GM13976 (cell line): ENCODE data around the gene ALS2CL.

ENCODE experiments used
- DNase-seq: peaks from one replicate; pipeline ENCODE4 v3.0.0; 2012; ENCODE audit warnings: low spot score
- CTCF ChIP-seq: IDR thresholded peaks from 2 replicates; pipeline ENCODE4 v1.5.1; 2012; ENCODE audit warnings: borderline replicate concordance, mild to moderate bottlenecking; ENCODE audit not compliant: insufficient read depth; ENCODE audit errors: extremely low read depth, missing control alignments, control extremely low read depth
- in situ Hi-C: fragments of 300-500 bp; cut with MboI; formaldehyde crosslinking; loops from one replicate; pipeline ENCODE4 v1.12.0; 2022; ENCODE audit warnings: low sequenced_read_pairs, mixed read lengths, inconsistent platforms; ENCODE audit not compliant: unreplicated experiment

ALS2CL gene

GRCh38 chr3:46656778-46657556, 36.5 kb downstream of the ALS2CL start:
- DNase-seq: no peak
- in situ Hi-C loops: no loop called here

GRCh38 chr3:46655271-46655670, 38.2 kb downstream of the ALS2CL start:
- TF ChIP-seq CTCF: no peak
- DNase-seq: no peak
- in situ Hi-C loops: no loop called here

More at GRCh38 chr3:46656778-46657556, 36.5 kb downstream of the ALS2CL start:
- TF ChIP-seq CTCF: no peak

GRCh38 chr3:46651084-46651483, 42.4 kb downstream of the ALS2CL start:
- no peak for TF ChIP-seq CTCF
- in situ Hi-C loops: no loop called here
- DNase-seq: no peak

- no peak for DNase-seq
- TF ChIP-seq CTCF: no peak
- in situ Hi-C loops: no loop called here
Observed at GRCh38 chr3:46649436-46649835, 44.0 kb downstream of the ALS2CL start.

GRCh38 chr3:46648096-46648495, 45.4 kb downstream of the ALS2CL start:
- in situ Hi-C loops: no loop called here
- TF ChIP-seq CTCF: no peak

GRCh38 chr3:46646700-46647099, 46.8 kb downstream of the ALS2CL start:
- no peak for DNase-seq
- in situ Hi-C loops: no loop called here

More at GRCh38 chr3:46648096-46648495, 45.4 kb downstream of the ALS2CL start:
- no peak for DNase-seq

More at GRCh38 chr3:46646700-46647099, 46.8 kb downstream of the ALS2CL start:
- TF ChIP-seq CTCF: no peak
